Fibroblast of skin of back (primary cell): Measurements from ENCODE around the gene GPC5.
"Not testable (repeated sequence)": the region's sequence is repeated elsewhere in the genome, so short reads cannot be mapped to it uniquely, and the experiment has no call there.

Experiments used
- DNase-seq: peaks from one replicate; pipeline ENCODE4 v3.0.0-alpha.2; 2013

Gene GPC5

DNA sequence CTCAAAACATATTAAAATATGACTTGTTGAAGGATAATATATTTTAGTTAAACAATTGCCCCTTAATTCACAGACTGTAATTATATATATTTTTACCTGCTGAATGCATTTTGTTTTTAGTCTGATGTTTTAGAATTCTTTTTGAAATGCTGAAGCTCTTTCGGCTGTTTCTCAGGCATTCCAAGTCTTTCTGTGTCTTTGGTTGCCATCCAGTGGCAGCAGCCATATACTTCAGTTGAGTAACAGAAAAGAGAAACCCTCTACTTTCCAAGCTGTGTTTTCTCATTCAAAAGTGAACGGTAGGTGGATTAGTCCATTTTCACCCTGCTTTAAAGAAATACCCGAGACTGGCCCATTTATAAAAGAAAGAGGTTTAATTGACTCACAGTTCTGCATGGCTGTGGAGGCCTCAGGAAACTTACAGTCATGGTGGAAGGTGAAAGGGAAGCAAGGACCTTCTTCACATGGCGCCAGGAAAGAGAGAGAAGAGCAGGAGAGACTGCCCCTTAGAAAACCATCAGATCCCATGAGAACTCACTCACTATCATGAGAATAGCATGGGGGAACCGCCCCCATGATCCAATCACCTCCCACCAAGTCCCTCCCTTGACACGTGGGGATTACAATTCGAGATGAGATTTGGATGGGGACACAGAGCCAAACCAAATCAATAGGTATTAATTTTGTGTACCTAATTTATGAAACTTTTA is 383.7 kb downstream of the GPC5 start:
- not testable (repeated sequence) for DNase-seq

DNA sequence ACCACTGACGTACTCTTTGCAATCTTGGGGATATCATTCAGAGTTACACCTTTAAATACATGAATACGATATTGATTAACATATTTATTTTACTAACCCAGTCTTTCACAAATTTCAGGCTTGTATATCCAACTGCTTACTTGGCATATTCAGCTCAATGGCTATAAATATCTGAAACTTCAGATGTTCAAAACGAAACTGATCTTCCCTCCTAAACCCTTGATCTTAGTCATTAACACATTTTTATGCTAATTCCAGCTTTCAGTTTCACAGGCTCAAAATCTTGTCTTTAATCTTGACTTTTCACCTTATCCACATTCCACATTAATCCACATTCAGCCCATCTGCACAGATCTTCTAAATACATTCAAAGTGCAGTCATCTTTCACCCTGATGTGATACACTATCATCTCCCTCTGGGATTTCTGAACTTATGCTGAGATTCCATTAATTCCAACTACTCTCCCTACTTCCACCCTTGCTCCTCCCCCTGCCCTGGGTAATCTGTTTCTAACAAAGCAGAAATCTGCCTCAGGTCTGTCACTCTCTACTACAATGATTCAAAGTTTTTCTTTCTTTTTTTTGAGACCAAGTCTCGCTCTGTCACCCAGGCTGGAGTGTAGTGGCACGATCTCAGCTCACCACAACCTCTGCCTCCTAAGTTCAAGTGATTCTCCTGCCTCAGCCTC is 387.2 kb downstream of the GPC5 start:
- peak; percentile 7 for DNase-seq

DNA sequence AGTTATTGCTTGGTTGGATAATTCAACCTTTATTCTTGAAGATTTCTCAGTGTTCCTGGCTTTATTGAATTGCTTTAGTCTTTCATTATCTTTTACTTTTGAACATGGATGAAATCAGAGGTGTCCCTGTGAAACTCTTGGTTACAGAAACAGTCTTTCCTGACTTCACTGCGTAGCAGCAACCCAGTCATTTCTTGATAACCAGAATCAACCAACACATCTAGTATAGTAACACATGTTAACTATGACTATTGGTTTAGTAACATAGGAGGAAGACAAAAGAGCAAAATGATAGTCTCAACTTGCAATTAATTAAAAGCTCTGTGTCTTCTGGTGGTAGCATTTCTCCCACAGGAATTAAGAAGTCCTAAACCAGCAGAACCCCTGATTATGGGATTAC is 393.6 kb downstream of the GPC5 start:
- DNase-seq, result no peak

DNA sequence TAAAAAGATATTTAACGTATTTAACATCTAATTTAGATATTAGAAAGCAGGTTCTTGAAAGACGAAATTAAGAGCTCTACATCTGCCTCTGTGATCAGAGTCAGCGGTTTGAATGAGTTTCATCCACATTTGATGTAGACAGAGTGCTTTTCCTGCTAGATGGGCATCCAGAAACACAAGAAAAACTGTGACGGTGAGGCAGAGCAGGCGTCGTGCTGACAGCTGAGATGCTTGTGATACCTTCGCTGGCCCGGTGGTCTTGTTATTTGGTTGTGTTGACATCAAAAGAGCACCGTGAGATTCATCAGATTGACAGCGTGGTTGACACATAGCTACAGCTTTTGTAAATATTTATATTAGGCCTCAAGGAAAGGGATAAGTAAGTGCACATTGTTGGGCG is 399.1 kb downstream of the GPC5 start:
- DNase-seq, result no peak

DNA sequence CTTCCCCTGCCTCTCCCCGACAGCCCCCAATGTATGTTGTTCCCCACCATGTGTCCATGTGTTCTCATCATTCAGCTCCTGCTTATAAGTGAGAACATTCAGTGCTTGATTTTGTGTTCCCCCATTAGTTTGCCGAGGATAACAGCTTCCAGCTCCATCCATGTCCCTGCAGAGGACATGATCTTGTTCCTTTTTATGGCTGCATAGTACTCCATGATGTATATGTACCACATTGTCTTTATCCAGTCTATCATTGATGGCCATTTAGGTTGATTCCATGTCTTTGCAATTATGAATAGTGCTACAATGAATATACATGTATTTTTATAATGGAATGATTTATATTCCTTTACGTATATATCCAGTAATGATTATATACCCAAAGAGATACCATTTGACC is 399.9 kb downstream of the GPC5 start:
- DNase-seq, result not testable (repeated sequence)

DNA sequence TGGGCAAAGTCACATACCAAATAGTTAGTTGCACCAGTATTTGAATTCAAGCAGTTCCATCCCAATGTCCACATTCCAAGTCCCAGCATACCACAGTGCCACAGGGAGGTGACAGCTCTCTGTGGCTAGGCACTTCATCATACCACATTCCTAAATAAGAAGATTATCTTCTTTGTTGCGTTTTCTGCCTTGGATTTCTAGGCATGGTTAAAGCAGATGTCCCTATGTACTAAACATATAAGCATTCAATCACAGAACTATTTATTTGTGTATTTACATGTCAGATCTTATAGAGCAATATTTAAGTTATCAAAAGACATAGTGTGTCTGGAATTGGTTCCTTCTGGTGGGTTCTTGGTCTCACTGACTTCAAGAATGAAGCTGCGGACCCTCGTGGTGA is 403.4 kb downstream of the GPC5 start:
- DNase-seq, result peak; percentile 24

DNA sequence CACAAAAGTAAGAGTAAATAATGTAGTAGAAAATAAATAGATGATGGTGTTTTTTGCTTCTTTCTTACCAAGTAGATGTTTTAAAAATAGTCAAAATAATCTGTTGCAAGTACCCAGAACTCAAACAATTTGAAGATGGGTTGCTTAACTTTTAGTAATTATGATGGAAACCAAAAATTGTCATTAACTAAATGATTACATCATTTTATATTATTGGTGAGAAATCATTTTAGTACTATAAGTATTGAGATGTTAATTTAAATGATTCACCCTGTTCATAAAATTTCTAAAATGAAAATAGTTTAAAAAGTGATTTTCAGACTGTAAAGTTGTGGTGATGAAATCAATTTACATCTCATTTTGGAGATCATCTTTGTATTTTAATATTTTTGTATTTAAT is 404.5 kb downstream of the GPC5 start:
- no peak for DNase-seq

DNA sequence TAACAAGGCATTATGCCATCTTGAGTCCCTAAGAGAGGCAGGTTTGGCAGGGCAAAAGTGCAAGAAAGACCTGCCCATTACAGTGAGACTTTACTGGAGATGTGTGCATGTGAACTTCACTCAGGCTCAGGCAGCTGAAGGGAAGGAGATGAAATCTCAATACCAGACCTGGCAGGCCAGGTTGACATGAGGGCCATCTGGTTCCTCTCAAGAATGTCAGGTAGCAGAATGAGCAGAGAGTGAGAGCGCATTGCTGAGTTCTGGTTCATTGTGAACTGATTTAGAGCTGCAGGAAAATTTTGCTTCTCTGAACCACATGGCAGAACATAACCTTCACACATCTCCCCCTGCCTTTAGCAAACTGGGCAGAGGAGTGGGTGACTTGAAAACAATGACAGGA is 406.3 kb downstream of the GPC5 start:
- DNase-seq, result no peak

DNA sequence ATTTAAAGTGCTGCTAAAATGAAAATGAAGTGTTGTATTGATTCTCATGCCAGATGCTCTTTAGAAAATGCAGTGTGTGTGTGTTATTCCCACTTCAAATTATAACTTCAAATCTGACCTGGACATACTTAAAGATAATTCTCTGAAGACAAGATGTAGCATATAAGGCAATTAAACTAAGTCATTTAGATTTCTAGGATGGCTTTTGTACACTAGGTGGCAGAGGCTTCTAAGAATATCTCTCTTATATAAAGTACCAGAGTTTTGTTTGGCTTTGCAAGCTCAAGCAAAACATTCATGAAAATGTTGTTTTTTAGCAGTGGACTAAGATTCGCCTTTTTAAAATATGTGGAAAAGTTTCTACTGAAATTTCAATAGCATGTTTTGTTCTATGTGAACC is 407.2 kb downstream of the GPC5 start:
- DNase-seq, result no peak

DNA sequence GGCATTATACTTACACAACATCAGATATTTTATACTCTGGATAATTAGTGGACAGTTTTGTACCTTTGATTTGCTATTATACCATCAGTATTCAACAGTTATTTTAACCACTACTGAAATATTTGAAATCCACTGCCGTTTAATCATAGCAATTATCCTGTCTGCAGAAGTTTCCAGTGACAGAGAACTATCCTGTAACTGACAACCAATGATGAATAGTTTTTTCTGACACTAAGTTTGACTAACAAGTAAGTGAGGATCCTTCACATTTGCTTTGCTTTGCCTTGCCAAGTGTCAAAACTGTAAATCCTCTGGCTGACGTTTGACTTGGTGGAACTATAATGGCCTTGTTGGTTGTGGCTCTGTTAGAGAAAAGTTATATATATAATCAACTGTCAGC is 410.7 kb downstream of the GPC5 start:
- DNase-seq, result no peak

DNA sequence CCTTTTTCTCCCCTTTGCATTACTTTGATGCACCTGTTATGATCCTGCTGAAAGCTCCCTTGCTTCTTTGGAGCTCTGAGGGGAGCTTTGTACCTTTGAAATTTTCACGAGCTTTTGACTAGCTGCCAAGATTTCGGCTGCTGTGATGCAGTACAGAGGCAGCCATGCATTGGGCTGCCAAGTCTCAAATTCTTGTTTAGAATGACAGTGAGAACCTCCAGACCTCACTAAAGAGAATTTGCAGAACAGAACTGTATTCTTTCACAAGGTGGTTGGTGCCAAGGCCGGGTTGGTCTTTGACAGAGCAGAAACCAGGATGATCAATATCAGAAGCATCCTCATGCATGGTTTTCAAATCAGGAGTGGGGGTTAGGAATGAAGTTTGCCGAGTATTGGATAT is 414.8 kb downstream of the GPC5 start:
- no peak for DNase-seq

DNA sequence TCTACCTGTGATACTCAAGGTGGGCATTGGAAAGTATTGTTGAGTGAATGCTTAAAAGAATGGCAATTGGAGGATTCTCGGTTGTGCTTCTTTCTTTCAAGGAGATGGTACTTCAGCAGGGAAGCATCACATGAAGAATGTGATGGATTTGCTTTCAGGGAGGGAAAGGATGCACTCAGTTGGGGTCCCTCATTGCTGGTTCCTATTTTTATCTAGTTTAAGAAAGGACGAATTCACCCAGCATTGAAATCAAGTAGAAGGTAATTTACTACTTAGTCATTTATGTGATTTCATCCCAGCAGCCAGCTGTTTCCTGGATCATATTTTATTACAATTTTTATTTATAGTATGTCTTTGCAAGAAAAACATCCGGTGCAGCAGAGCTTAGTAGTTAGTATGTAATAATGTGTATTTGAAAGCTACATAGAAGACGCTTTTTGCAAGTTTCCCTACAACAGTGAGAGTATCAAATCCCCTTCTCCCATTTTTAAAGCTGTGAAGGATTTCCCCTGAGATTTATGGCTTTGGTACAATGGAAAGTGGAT is 417.9 kb downstream of the GPC5 start:
- DNase-seq, result no peak

DNA sequence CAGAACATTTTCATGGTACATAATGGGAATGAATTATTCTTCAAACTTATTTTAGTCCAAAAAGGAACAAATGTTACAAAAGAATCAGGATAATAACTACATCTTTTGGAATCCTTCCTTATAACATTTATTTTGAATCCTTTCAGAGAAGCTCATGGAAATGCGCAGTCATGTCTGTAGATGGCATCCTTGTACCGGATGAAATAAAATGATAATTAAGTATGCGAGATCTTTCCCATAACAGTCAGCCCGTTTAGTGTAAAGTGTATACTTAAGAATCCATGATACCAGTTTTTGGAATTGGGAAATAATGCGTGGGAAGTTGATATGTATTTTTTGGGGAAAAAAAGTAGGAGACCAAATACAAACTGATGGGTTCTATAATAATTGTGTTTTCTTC is 418.8 kb downstream of the GPC5 start:
- no peak for DNase-seq

DNA sequence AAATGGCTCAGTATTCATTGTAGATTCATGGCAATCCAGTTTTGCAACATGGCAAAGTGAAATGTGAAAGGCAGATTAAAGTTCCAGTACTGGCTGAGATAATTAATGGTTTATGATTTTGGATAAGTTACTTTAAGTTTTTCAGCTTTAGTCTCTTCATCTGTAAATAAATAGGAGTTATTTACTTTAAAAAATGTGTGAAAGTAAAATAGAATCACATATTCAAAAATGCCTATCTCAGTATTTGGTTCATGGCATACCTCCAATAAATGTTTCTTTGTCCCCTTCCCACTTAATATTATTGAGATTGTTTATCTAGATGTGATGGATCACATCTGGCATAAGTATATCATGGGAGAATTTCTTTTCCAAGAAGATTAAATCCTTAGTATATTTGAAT is 426.0 kb downstream of the GPC5 start:
- no peak for DNase-seq

DNA sequence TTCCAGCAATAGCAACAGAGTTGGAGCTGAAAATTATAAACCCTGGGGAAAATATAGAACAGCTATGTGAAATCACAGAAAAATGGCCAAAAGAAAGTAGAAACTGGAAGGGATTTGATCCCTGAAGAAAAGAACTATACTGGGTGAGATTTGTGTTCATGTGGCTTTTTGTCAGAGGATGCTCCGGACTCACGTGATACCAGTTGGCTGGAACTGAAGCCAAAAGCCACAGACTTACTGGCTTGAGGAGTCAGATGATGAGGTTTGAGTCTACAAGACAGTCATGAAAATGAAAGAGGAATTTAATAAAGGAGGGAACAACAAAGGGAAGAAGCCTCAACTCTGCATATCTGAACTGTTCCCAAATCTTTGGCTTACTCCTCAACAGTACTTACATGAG is 427.1 kb downstream of the GPC5 start:
- DNase-seq, result no peak

DNA sequence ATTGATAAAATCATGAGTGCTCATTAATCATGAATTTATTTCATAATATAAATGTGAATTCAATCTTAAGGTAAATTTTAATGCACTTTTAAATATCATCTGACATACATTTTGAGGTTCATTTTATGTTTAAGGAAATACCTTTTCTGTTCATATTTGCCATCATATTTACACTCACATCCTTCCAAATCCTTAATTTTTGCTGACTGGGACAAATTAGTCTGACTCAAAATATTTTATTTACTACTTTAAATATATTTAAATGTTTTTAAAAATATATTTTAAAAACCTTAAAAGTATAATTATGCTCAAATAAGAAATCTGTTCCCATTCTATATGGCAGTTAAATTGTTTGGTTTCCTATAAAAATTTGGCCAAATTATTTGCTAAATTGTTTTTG is 438.1 kb downstream of the GPC5 start:
- DNase-seq, result no peak

DNA sequence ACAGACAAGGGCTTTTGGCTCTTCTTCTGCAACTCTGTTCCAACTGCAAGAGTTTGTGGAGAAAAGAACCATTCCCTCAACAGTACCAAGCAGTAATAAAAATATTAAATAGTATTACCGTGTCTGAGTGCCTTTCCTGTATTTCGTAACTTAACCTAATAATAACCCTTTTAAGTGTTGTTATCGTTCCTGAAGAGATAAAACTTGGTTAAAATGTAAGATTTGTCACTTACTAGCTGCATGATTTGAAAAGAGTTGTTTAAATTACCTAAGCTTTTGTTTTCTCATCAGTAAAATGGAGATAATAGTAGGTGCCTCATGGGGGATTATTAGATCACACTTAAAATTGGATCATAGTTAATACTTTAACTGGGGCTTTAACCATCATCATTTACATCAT is 447.2 kb downstream of the GPC5 start:
- DNase-seq, result no peak

DNA sequence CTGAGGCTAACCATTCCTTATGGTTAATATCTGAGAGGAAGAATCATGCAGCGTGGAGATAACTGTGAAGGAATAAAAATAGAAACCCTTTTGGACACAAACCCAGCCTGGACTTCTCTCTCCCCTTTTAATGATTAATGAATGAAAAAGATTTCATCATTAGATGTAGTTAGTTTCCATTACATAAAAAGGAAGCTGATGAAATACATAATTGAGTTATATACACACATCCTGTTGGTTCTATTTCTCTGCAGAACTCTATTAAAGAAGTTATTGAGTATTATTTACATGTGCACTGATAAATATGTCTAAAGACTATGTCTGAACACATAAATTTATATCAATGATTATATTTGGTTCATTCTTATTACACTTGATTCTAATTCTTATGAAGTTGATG is 465.3 kb downstream of the GPC5 start:
- DNase-seq, result no peak

DNA sequence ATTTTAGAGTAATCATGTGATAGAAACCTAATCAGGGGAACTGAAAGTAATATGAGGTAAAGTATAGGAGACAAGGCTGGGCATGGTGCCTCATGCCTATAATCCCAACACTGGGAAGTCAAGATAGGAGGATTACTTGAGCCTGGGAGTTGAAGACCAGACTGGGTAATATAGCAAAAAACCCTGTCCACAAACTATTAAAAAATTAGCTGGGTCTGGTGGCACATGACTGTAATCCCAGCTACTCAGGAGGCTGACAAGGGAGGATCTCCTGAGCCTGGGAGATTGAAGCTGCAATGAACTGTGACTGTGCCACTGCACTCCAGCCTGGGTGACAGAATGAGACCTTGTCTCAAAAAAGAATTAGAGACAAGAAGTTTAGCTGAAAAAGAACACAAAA is 469.9 kb downstream of the GPC5 start:
- no peak for DNase-seq

DNA sequence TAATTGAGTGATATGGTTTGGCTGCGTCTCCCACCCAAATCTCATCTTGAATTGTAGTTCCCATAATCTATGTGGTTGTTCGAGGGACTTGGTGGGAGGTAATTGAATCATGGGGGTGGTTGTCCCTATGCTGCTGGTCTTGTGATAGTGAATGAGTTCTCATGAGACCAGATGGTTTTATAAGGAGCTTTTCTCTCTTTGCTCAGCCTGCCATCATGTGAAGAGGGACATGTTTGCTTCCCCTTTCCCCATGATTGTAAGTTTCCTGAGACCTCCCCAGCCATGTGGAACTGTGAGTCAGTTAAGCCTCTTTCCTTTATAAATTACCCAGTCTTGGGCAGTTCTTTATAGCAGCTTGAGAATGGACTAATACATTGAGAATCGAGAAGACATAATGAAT is 480.1 kb downstream of the GPC5 start:
- DNase-seq, result no peak

DNA sequence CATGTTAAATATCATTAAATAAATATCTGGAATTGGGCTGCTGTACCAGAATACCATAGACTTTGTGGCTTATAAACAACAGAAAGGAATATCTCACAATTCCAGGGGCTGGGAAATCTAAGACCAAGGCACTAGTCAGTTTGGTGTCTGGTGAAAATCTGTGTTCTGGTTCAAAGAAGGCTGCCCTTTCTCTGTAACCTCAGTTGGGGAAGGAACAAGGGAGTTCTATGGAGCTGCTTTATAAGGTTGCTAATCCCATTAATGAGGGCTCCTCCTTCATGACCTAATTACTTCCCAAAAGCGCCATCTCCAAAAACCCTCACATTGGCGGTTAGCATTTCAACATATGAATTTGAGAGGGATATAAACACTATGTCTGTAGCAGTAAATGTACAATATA is 480.9 kb downstream of the GPC5 start:
- DNase-seq, result no peak

DNA sequence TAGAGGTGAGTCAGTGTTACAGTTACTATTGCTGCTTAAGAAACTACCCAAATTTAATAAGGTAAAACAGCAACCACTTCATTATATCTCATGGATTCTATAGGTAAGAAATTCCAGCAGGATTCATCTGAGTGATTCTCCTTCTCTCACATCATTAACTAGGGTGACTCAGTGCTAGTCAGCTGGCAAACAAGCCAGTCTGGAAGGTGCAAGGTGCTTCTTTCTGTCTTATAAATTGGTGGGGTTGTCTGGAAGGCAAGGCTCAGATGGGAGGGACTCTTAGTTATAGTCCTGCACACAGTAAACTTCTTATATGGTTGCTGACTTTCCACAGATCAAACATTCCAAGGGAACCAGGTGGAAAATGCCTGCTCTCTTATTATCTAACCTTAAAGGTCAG is 484.5 kb downstream of the GPC5 start:
- no peak for DNase-seq

DNA sequence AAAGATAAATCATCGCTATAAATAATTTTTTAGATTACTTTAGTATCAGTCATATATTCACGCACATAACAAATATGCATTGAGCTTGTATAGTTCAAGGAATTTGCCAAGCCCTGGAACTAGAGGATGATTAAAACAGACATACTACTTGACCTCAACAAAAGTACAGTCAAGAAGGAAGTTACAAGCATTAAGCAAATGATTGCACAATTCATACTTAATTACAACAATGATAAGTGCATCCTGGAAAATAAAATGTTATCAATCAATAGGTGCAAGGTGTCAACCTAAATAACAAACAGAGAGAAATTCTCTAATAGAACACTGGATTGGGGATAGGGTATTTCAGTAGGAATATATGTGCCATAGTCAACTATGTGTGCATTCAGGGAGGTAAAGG is 491.2 kb downstream of the GPC5 start:
- DNase-seq, result peak; percentile 4

DNA sequence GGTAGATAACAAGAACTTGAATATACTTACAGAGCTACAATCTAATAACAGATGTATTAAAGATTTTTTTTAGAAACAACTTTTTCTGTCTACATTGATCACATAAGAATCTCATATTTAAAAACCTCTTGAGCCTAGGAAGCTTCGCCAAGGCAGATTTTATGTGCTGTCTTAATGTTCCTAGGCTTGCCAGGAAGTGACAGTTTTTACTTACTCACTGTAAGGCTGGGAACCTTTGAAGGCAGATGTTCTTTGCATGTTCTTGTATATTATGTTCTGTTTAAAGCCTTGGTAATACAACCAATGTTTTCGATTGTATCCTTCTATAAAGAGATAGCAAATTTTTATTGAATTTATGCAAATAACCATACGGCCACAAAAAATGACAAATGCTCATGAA is 492.7 kb downstream of the GPC5 start:
- DNase-seq, result no peak

DNA sequence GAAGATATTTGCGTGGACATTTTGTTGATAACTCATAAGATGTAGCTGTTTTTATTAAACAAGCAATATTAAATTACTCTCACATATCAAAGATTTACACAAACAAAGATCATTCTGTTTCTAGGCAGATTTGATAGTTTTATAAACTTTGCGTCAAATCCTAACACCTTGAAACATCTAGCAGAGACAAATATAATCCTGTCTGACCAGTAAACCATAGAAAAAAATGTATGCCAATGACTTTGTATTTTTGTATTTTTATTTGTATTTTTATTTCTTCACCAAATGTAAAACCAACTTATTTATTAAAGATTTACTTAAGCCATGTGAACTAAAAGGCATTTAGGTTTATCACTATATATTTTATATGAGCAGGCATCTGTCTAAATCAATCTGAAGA is 494.6 kb downstream of the GPC5 start:
- no peak for DNase-seq
